HEK293 (cell line): ENCODE data around the gene ITGB8.

Experiments used
- CTCF ChIA-PET: fragments of 350-600 bp; formaldehyde crosslinking; extraction: SDS; loops from one replicate; lab custom pipeline; 2021; ENCODE audit warnings: antibody characterized with exemption; lab: Yijun Ruan, JAX
- POLR2A ChIA-PET: fragments of 300-600 bp; formaldehyde crosslinking; extraction: SDS; loops from one replicate; lab custom pipeline; 2020; ENCODE audit warnings: antibody characterized with exemption, inconsistent platforms; lab: Yijun Ruan, JAX
- H3K27ac ChIP-seq: fragments of 200-500 bp; sonication (Bioruptor generic); 2 replicates; pipeline ENCODE4 v1.5.1; 2014; ENCODE audit warnings: low read depth, low read length, control low read depth, inconsistent platforms; ENCODE audit errors: extremely low read depth
- H3K36me3 ChIP-seq, 2 experiments: fragments of 200-500 bp in 1 of 2; sonication (Bioruptor generic) in 1 of 2; 1 replicate in 1 of 2; 2 replicates in 1 of 2; pipeline ENCODE4 v1.5.1; 2014 to 2017; ENCODE audit warnings: inconsistent platforms in 2 of 2, low read length in 2 of 2; ENCODE audit not compliant: control insufficient read depth in 2 of 2, insufficient read depth in 1 of 2
- H3K4me1 ChIP-seq: fragments of 200-500 bp; sonication (Bioruptor generic); 2 replicates; pipeline ENCODE4 v1.5.1; 2014; ENCODE audit warnings: mild to moderate bottlenecking, low read length, inconsistent platforms; ENCODE audit not compliant: control insufficient read depth, insufficient read depth
- H3K4me3 ChIP-seq: 2 replicates; pipeline ENCODE4 v1.5.1; 2011; ENCODE audit warnings: low read depth, mild to moderate bottlenecking, control low read depth, low read length, moderate library complexity
- H3K9me3 ChIP-seq: fragments of 200-500 bp; sonication (Bioruptor generic); 2 replicates; pipeline ENCODE4 v1.5.1; 2014; ENCODE audit warnings: low read depth, low read length, inconsistent platforms; ENCODE audit not compliant: control insufficient read depth, insufficient read depth
- AEBP2 ChIP-seq: fragments of 450-650 bp; formaldehyde crosslinking; IDR thresholded peaks from 2 replicates; pipeline ENCODE4 v1.5.1; 2016; ENCODE audit warnings: missing biosample characterization, missing genetic modification characterization, borderline replicate concordance
- BCL11B ChIP-seq: fragments of 450-650 bp; formaldehyde crosslinking; IDR thresholded peaks from 2 replicates; pipeline ENCODE4 v1.5.1; 2016; ENCODE audit warnings: low read depth, missing biosample characterization, missing genetic modification characterization
- CTCF ChIP-seq: fragments of 450-650 bp; formaldehyde crosslinking; IDR thresholded peaks from 2 replicates; pipeline ENCODE4 v1.5.1; 2016; ENCODE audit warnings: missing biosample characterization, missing genetic modification characterization
- GLI2 ChIP-seq: fragments of 450-650 bp; formaldehyde crosslinking; IDR thresholded peaks from 2 replicates; pipeline ENCODE4; 2017; ENCODE audit warnings: missing biosample characterization, missing genetic modification characterization, low read depth, borderline replicate concordance
- GLIS2 ChIP-seq: fragments of 450-650 bp; formaldehyde crosslinking; IDR thresholded peaks from 2 replicates; pipeline ENCODE4 v1.5.1; 2016; ENCODE audit warnings: missing biosample characterization, missing genetic modification characterization
- IKZF3 ChIP-seq: fragments of 450-650 bp; IDR thresholded peaks from 2 replicates; pipeline ENCODE4 v1.5.0; 2018; ENCODE audit warnings: missing biosample characterization, mild to moderate bottlenecking, missing genetic modification characterization, moderate library complexity
- KLF7 ChIP-seq: fragments of 450-650 bp; formaldehyde crosslinking; IDR thresholded peaks from 2 replicates; pipeline ENCODE4 v1.5.1; 2016; ENCODE audit warnings: missing biosample characterization, missing genetic modification characterization, borderline replicate concordance
- MEIS1 ChIP-seq: sonication (generic); formaldehyde crosslinking; IDR thresholded peaks from 2 replicates; pipeline ENCODE4 v1.8.1; 2022; ENCODE audit warnings: missing genetic modification reagents, mild to moderate bottlenecking, borderline replicate concordance
- SCRT2 ChIP-seq: fragments of 450-650 bp; formaldehyde crosslinking; IDR thresholded peaks from 2 replicates; pipeline ENCODE4 v1.5.1; 2016; ENCODE audit warnings: missing biosample characterization, missing genetic modification characterization
- TRIM28 ChIP-seq: IDR thresholded peaks from 2 replicates; pipeline ENCODE4 v1.6.1; 2011; ENCODE audit warnings: low read length, control low read depth, borderline replicate concordance
- ZBTB21 ChIP-seq: fragments of 450-650 bp; formaldehyde crosslinking; IDR thresholded peaks from 2 replicates; pipeline ENCODE4 v1.5.1; 2017; ENCODE audit warnings: missing biosample characterization, missing genetic modification characterization
- ZBTB7A ChIP-seq: fragments of 450-650 bp; formaldehyde crosslinking; IDR thresholded peaks from 2 replicates; pipeline ENCODE4 v1.5.1; 2016; ENCODE audit warnings: low read depth, missing biosample characterization, missing genetic modification characterization
- ZFP37 ChIP-seq: fragments of 450-650 bp; formaldehyde crosslinking; IDR thresholded peaks from 2 replicates; pipeline ENCODE4 v1.5.1; 2016; ENCODE audit warnings: missing biosample characterization, missing genetic modification characterization
- ZNF16 ChIP-seq: fragments of 450-650 bp; formaldehyde crosslinking; IDR thresholded peaks from 2 replicates; pipeline ENCODE4 v1.5.1; 2016; ENCODE audit warnings: low read depth, missing biosample characterization, missing genetic modification characterization
- ZNF19 ChIP-seq: fragments of 450-650 bp; formaldehyde crosslinking; IDR thresholded peaks from 2 replicates; pipeline ENCODE4; 2016; ENCODE audit warnings: missing biosample characterization, missing genetic modification characterization, low read depth
- ZNF214 ChIP-seq: fragments of 450-650 bp; formaldehyde crosslinking; IDR thresholded peaks from 2 replicates; pipeline ENCODE4 v1.5.1; 2017; ENCODE audit warnings: missing biosample characterization, mild to moderate bottlenecking, missing genetic modification characterization, borderline replicate concordance
- ZNF341 ChIP-seq: fragments of 450-650 bp; formaldehyde crosslinking; IDR thresholded peaks from 2 replicates; pipeline ENCODE4; 2016; ENCODE audit warnings: low read depth, missing biosample characterization, missing genetic modification characterization
- ZNF423 ChIP-seq: fragments of 450-650 bp; formaldehyde crosslinking; IDR thresholded peaks from 2 replicates; pipeline ENCODE4 v1.5.1; 2016; ENCODE audit warnings: missing biosample characterization, missing genetic modification characterization
- ZNF513 ChIP-seq: fragments of 450-650 bp; IDR thresholded peaks from 2 replicates; pipeline ENCODE4 v1.5.1; 2018; ENCODE audit warnings: missing biosample characterization, missing genetic modification characterization
- ZNF514 ChIP-seq: fragments of 450-650 bp; formaldehyde crosslinking; IDR thresholded peaks from 2 replicates; pipeline ENCODE4 v1.5.1; 2016; ENCODE audit warnings: missing biosample characterization, missing genetic modification characterization
- ZNF560 ChIP-seq: fragments of 450-650 bp; formaldehyde crosslinking; IDR thresholded peaks from 2 replicates; pipeline ENCODE4 v1.5.1; 2017; ENCODE audit warnings: missing biosample characterization, missing genetic modification characterization, borderline replicate concordance
- ZNF600 ChIP-seq: fragments of 450-650 bp; formaldehyde crosslinking; IDR thresholded peaks from 2 replicates; pipeline ENCODE4 v1.5.1; 2016; ENCODE audit warnings: missing biosample characterization, missing genetic modification characterization
- ZNF670 ChIP-seq: fragments of 450-650 bp; formaldehyde crosslinking; IDR thresholded peaks from 2 replicates; pipeline ENCODE4 v1.5.1; 2016; ENCODE audit warnings: missing biosample characterization, missing genetic modification characterization, low read depth
- ZNF701 ChIP-seq: fragments of 450-650 bp; formaldehyde crosslinking; IDR thresholded peaks from 2 replicates; pipeline ENCODE4 v1.5.1; 2016; ENCODE audit warnings: missing biosample characterization, missing genetic modification characterization
- ZNF776 ChIP-seq: fragments of 450-650 bp; formaldehyde crosslinking; IDR thresholded peaks from 2 replicates; pipeline ENCODE4 v1.5.0; 2017; ENCODE audit warnings: missing biosample characterization, missing genetic modification characterization, borderline replicate concordance
- ZNF830 ChIP-seq: fragments of 450-650 bp; IDR thresholded peaks from 2 replicates; pipeline ENCODE4 v1.5.0; 2018; ENCODE audit warnings: missing biosample characterization, missing genetic modification characterization, low read depth, mild to moderate bottlenecking, moderate library complexity
- TF ChIP-seq, protein P1 (sequence below): fragments of 450-650 bp; formaldehyde crosslinking; optimal IDR thresholded peaks from 2 replicates; pipeline ENCODE3; 2016; ENCODE audit warnings: missing biosample characterization, mild to moderate bottlenecking, missing genetic modification characterization

ITGB8 gene

DNA sequence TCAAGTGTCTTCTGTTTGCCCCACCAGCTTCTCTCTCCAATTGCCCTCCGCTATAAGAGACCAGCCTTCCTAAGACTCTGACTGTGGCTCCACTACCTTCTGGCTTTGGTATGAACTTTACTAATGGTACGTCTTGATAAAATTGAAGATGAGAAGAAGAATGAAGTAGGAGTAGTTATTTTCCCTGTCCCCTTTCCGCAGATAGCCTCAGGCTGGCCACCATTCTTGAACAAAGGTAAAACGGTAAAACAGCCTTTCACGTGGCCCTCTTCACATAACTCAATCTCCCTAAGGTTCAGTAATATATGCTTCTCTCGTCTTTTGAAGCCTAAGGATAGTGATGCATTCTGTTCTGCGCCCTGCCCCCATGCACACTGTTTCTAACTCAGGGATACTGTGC, 9.9 kb upstream of the ITGB8 start:
- H3K4me3 ChIP-seq = no peak overlapping the region
- TF ChIP-seq AEBP2 (tag by site-specific recombination) (no peak), ZNF670 (tag by site-specific recombination) (no peak), ZNF214 (no peak), ZNF600 (no peak), BCL11B (tag by site-specific recombination) (no peak), GLIS2 (tag by site-specific recombination) (no peak), ZBTB21 (tag by site-specific recombination) (no peak), ZNF830 (no peak), ZNF560 (tag by site-specific recombination) (no peak), ZNF514 (no peak), SCRT2 (tag by site-specific recombination) (no peak), TRIM28 (no peak), MEIS1 (CRISPR knock-in tag) (no peak), ZNF776 (tag by site-specific recombination) (no peak), CTCF (tag by site-specific recombination) (no peak), ZNF341 (tag by site-specific recombination) (no peak)
- no peak overlapping the region for H3K27ac ChIP-seq
- POLR2A ChIA-PET = no interaction called here
- CTCF ChIA-PET = no interaction called here
- no peaks in the 10 kb centered on the region for H3K4me1 ChIP-seq
- no peaks in the 10 kb centered on the region for H3K36me3 ChIP-seq
- H3K9me3 ChIP-seq = no peaks in the 10 kb centered on the region

DNA sequence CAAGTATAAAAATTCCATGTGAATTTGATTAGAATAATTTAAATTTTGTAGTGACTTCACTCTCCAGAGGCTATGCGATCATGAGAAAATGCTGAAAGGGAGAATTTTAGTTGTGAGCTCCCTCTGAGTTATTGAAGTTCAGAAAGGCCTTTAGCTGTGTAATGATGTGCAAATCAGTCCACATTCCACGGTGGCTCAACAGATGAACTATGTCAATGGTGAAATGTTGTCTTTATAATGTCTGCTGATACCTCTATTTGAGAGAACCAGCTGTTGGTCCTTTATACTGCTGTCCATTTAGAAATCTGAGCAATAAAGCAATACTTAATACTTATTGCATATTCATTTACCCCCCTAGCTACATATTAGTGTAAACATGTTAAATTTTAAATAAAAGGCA, 7.1 kb upstream of the ITGB8 start:
- H3K36me3 ChIP-seq = no peaks in the 10 kb centered on the region
- H3K27ac ChIP-seq = no peak overlapping the region
- H3K4me1 ChIP-seq = no peaks in the 10 kb centered on the region
- H3K9me3 ChIP-seq = no peaks in the 10 kb centered on the region
- ChIA-PET CTCF (interaction anchor here (1.2 kb wide), 1 partner anchor 12 kb away, joined by 4 read pairs; no protein-coding TSS in a partner anchor), POLR2A (no interaction called here)
- H3K4me3 ChIP-seq = no peak overlapping the region
- TF ChIP-seq GLI2 (tag by site-specific recombination) (no peak), ZNF19 (tag by site-specific recombination) (no peak), ZNF423 (tag by site-specific recombination) (no peak), IKZF3 (tag by site-specific recombination) (no peak), ZBTB7A (tag by site-specific recombination) (no peak), ZNF16 (tag by site-specific recombination) (no peak), ZFP37 (tag by site-specific recombination) (no peak), KLF7 (no peak), ZNF513 (tag by site-specific recombination) (no peak), ZNF701 (no peak)
- TF ChIP-seq, protein P1, sequence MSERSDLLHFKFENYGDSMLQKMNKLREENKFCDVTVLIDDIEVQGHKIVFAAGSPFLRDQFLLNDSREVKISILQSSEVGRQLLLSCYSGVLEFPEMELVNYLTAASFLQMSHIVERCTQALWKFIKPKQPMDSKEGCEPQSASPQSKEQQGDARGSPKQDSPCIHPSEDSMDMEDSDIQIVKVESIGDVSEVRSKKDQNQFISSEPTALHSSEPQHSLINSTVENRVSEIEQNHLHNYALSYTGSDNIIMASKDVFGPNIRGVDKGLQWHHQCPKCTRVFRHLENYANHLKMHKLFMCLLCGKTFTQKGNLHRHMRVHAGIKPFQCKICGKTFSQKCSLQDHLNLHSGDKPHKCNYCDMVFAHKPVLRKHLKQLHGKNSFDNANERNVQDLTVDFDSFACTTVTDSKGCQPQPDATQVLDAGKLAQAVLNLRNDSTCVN (tag by site-specific recombination) = no peak
- TF ChIP-seq, all 188 proteins: peak for 0
